GDM1 (cell line): ENCODE data around the gene ARHGEF40.
A peak's percentile ranks its signal among the peaks of the same experiment; 100 is the strongest.

Experiments used
- DNase-seq: peaks from one replicate; lab custom pipeline; 2025; lab: John Stamatoyannopoulos, UW

Gene ARHGEF40

DNA sequence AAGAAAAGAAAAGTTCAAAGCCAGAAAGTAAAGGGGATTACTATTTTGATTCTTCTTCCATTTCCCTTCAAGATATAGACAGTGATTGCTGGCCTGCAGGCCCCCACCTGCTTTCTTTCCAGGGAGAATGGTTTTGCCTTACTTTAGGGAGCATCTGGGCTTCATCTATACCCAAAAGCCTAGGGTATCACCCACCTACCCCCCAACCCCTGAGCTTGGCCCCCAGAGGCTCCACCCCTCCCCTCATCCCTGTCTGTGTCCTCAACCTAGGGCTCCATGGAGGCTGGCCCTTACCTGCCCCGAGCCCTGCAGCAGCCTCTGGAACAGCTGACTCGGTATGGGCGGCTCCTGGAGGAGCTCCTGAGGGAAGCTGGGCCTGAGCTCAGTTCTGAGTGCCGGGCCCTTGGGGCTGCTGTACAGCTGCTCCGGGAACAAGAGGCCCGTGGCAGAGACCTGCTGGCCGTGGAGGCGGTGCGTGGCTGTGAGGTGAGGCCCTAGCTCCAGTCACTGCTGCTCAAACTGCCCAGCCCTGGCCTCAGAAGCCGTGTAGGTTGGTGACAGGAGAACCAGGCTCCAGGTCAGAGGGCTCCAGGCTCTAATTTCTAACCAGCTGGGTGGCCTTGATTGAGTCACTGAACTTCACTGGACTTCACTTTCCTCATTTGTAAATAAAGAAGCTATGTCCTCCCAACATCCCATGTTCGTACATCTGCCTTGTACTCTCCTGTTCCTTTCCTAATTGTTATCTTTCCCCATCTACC, 13.6 kb downstream of the ARHGEF40 start:
- DNase-seq: no peak

DNA sequence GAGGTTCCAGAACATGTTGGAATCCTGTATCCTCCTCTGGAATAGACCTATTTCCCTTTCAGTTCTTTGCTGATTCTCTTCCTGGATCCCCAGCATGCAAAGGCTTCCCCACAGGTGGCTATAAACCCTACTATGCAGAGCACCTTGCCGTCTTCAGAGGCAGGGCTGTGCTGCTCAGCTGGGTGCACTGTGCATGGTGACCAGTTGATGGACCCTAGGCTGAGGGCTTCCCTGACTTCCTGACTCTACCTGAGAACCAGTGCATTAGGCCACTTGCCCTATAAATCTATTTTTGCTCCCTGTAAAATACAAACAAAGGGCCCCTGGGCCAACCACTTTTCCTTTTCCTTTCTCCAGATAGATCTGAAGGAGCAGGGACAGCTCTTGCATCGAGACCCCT, 14.3 kb downstream of the ARHGEF40 start:
- DNase-seq: no peak

DNA sequence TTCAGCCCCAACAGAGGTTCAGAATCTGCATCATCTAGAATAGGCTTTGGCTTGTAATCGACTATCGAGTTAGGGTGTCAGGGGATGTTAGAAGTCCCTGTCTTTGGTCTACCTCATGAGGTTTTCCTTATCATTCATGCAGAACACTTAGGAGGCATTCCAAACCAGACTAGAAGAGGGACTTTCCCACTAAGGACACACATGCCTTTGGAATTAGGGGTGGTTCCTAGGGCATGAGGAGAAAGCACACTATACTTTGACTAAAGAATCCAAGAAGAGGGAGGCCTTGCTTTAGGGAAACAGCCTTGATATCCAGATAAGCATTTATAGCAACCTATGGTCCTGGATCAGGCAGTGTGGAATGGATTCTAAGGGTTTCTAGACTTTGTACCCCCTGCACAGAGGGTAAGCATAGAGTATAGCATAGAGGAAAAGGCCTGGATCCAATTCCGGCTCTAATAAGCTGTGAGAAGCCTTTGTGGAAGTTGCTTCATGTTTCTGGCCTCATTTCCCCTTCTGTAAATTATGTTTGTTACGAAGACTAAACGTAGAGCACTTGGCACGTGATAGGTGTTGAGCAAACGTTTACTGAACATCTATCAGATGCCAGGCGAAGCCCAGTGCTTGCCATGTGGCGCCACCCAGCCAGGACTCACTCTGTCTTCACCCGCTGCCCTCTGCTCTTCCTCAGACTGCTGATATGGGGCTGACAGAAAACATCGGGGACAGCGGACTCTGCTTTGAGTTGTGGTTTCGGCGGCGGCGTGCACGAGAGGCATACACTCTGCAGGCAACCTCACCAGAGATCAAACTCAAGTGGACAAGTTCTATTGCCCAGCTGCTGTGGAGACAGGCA, 15.1 kb downstream of the ARHGEF40 start:
- DNase-seq: no peak

DNA sequence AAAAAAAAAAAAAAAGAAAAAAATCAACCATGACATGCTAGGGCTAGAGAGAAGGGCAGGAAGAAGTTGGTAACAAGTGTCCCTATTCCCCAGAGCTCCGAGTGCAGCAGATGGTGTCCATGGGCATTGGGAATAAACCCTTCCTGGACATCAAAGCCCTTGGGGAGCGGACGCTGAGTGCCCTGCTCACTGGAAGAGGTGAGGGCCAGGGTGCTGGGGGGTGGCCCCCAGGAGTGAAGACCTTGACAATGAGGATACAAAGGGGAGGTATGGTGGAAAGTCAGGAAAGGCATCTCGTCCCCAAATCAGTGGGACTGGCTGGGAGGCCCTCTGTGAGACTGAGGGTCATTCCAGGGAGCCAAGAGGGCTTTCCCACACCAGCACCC, 16.8 kb downstream of the ARHGEF40 start:
- no peak for DNase-seq

DNA sequence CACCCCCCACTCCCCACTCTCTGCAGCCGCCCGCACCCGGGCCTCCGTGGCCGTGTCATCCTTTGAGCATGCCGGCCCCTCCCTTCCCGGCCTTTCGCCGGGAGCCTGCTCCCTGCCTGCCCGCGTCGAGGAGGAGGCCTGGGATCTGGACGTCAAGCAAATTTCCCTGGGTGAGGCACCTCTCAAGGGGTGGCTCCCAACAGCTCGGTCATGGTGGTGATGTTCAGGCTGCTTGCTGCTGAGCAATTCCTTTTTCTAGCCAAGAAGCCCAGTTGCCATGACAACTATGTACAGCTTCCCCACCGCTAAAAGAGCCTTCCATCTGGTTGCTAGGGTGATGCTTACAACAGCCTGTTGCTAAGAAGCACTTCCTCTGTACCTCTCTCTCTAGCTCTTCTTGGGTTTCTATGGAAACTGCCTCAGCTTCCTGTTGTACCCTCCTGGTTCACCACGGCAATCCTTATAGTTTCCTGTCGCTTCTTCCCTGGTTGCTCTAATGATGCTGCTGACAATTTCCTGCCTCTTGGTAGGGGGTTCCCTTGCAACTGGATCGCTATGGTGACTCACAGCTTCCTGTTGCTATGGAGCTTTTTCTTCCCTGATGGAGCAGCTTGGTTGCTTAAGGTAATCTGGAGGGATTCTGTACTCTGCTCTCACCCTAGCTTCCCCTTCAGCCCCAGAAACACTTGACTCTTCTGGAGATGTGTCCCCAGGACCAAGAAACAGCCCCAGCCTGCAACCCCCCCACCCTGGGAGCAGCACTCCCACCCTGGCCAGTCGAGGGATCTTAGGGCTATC, 17.4 kb downstream of the ARHGEF40 start:
- peak; percentile 84 for DNase-seq

DNA sequence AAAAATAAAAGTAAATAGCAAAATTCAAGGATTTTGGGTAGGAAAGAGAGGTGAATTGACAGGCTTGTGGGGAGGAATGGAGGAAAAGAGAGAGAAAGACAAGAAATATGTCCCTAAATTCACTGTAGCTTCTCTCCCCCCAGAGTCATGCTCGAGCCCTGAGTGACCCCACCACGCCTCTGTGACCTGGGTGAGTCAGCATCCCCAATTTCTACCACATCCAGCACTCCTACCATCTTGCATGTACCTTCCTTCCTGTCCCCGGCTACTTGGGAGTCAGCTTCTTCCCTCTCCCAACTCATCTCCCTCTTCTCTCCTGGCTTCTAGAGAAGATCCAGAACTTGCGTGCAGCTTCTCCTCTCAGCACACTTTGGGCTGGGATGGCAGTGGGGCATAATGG, 18.6 kb downstream of the ARHGEF40 start:
- no peak for DNase-seq

DNA sequence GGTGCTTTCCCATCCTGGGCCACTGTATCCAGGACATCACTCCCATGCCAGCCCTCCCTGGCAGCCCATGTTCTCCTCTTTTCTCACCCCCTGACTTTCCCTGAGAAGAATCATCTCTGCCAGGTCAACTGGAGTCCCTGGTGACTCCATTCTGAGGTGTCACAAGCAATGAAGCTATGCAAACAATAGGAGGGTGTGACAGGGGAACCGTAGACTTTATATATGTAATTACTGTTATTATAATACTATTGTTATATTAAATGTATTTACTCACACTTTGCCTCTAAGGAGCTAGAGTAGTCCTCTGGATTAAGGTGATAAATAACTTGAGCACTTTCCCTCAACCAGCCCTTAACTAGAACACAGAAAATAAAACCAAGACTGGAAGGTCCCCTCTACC, 19.2 kb downstream of the ARHGEF40 start:
- no peak for DNase-seq

DNA sequence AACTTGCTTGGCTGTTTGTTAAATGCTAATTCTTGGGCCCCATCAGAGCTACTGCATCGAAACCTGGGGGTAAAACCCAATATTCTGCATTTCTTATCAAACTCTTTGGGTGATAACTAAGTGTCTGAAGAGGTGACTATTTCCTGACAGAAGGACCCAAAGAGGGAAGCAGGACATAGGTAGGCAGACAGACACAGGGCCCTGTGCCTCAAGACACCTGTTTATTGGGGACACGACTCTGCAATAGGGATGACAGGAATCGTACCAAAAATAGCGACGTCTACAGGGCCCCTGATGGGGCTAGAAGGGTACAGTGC, 19.7 kb downstream of the ARHGEF40 start:
- no peak for DNase-seq

DNA sequence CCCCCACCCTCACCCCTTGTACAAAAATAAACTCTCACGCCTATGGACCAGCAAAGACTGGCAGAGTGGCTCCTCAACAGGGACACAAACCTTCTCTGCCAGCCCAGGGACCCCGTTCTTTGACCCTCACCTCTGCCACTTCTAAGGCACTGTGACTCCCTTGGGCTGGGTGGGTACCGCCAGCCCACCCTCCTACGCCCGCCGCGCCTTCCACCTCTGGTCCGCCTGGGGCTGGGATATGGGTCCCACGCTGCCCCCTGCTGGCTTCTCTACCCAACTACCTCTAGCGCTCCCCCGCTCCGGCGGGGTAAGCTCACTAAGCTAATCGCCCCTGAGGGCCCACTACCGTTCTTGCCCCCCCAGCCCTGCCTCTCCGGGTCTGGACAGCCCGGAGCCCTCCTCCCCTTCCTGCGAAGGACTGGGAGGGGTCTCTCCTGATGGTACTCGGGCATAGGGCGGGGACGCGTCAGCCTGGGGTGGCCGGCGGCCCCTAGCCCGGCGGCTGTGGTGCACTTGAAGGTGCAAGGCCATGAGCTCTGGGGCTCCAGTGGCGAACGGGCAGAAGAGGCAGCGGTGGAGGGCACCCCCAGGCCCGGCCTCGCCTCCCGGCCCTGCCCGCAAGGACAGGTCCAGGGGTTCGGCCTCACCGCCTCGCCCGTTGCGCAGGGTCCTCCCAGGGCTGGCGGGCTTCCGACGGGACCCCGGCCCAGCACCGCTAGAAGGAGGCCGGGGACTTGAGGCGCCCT, 20.3 kb downstream of the ARHGEF40 start:
- peak; percentile 17 for DNase-seq

DNA sequence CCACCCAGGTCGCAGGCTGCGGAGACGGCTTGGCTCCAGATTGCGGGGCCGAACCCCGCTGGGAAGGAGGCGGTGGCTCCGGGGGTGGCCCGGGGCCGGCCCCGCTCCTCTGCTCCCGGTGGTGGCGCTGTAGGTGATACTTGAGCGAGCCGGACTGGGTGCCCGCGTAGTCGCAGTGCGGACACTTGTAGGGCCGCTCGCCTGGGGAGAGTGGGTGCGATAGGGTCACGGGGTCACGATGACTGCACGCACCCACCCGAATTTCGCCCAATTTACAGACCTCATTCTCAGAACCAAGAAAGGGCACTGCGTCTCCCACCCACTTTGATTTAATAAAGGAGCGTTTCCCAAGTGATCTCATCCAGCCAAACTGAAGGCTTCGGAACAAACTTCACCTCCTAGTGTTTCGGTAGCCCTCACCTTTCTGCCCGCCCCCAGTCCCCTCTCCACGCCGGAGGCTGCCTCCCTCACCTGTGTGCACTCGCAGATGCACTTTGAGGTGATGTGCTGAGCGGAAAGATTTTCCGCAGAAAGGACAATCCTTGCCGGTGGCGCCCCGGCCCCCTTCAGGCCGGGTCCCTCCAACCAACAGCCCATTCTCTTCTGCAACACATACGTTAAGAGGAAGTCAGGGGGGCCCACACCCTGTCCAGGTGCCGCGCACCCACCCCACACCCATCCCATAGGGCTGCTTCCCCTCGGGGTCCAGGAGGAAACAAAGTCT, 21.0 kb downstream of the ARHGEF40 start:
- no peak for DNase-seq

DNA sequence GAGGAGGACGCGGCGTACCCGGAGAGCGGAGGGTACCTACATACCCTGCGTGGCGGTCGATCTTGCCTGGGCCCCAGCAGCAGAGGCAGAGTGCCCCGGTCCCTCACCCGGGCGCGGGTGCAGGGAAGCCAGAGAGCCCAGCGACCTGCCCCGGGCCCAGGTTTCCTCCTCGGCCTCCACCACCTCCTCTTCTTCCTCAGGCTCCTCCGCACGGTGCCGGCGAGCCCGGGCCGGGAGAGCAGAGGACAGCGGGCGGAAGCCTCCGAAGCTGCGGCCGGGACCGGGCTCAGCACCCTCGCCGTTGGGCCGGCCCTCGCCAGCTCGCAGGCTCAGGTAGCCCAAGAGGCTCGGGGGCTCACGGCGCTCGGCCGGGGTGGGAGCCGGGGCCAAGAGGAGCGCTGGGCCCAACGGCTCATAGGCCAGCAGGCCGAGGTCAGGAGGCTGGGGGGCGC, 21.7 kb downstream of the ARHGEF40 start:
- no peak for DNase-seq

DNA sequence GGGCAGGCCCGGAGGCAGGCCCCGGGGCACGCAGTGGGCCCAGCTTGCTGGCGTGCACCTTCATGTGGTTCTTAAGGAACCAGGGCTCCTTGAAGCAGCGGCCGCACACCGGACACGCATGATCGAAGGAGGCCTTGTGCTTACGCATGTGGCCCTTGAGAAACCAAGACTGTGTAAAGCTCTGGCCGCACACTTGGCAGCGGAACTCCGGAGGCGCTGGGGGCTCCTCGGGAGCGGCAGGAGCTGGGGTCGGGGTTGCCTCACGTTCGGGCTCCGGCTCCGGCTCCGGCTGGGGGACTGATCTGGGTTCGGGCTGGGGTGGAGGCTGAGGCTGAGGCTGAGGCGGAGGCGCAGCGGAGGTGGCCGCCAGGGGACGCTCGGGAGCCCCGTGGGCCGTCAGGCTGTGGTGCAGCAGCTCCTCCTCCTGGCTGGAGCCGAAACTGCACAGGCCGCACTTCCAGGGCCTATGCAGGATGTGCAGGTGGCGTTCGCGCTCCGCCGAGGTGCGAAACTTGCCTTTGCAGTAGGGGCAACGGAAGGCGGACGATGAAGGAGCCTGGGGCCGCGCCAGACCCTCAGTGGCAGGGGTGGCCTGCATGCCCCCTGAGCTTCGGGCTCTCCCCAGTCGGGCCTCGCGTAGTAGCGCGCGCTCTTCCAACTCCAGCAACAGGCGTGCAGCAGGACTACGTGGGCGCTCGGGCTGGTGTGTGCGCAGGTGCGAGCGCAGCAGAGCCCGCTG, 22.3 kb downstream of the ARHGEF40 start:
- peak; percentile 66 for DNase-seq

DNA sequence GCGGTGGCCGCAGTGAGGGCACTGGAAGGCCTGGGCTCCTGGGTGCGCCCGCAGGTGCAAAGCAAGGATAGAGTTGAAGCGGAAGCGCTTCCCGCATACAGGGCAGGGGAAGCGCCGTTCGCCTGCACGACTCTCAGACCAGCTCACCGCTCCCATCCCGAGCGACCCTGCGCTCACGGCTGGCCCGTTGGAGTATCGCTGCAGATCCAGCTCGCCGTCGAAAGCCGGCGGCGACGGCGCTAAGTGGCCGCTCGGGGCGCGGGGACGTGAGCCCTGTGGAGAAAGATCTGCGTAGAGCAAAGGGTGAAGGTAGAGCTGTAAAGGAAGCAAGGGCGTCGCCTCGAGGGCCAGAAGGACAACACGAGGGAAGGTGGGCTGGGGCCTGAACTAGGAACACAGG, 22.9 kb downstream of the ARHGEF40 start:
- no peak for DNase-seq

DNA sequence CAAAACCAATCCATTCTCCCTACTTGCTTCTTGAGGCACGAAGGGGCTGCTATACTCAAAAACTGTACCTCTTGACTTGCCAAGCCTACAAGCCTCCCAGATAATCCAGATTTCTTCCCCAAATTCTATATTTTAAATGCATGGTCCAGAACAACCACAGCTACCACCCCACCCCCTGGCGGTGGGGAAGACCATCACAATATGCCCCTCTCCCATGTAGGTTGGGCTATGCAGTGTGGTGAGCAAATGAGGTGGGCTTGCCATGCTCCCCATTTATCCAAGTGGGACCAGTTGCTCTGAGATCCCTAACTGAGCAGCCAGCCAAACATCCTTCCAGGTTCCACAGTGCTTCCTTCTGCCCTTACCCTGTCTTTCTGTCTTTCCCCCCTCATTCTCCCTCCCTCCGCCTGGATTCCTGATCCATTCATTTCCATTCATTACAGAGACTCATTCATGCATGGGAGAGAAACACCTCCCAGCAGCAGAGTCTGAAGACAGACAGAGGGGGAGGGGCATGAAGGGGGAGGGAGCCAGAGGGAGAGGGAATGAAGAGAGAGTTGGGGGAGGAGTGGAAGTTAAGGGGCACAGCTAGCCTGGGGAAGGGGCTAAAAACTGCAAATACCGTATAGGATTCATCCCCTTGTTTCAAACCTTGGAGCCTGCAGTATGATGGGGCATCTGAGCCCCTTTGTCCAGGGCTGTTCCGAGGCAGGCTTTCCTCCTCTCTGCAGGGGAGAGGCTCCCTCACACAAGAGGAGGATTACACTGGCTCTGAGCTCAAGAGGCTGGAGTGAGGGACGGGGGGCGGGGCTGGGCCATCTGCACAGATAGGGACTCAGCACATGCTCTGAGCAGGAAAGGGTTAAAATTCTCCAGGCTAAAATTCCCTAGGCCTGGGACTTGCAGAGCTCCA, 23.9 kb downstream of the ARHGEF40 start:
- DNase-seq: no peak

DNA sequence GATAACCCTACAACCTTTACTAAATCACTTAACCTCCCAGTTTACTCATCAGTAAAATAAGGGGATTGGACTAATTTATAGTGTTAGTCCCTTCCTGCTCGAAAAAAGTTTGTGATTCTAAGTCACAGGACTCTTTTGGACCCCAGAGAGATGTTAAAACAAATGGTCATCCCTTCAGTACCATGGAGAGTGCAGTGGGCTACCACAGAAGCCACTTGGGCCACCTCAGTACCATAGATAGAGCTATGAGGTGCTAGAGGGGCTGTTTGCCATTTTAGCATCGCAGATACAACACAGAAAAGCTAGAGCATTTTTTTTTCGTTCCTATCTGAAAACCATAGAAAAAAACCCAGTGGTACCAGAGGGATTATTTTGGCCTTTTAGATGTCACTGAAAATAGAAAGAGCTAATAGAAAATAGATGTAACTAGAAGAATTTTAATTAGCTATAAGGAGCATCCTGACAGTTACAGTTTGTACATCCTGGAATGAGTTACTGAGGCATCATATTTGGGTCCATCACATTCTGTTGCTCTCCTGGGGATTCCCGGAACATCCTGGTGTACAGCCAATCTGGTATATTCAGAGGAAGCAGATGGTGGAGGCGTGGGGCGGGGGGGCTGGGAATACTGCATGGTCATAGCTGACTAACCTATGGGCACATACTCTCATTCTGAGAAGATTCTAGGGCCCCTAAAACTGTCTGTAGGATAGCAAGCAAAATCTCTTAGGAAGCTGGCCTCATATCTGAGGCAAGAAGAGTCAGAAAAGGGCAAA, 25.5 kb downstream of the ARHGEF40 start:
- no peak for DNase-seq

DNA sequence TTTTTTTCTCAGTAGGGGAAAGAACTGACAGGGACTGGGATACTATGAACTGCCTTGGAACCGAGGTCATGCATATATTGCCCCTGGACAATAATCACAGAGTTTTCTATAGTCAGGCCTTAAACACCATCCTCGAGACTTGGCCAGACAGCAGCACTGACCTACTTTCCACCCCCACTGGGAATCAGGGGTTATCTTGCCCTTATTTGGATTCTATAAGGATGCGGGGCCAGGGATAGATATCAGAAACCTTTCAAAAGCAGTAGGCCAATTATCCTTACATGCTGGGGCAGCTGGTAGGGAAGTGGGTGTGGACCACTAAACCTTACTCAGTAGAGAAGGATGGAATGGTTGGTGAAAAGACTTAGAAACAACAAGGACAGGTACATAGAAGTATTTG, 26.3 kb downstream of the ARHGEF40 start:
- no peak for DNase-seq

DNA sequence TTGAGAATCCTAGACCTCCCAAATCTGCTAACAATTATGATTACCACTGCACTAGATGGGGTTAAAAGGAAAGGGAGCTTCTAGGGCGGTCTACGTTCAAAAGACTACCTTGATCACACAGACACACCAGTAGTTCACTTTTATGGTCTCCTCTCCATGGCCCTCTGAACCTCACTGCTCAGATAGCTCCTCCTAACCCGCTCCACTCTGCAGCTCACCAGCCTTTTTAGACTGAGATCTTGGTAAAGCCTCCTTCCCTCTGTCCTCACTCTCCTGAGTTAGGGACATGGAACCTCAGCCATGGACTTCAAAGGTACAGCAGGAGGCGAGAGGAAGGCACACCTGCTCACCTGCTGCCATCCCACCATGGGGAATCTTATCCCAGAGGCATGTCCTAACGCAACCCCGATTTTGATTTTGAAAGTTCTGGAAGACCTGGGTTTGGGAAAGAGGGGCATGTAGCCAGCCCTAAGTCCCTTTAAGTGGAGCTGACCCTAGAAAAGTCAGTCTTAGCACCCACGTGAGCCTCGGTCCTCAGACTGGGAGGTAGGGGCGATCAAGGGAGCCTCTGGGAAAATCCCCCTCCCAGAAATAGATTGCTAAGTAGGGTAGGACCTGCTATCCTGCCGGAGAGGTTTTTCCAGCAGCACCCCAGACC, 27.0 kb downstream of the ARHGEF40 start:
- DNase-seq: no peak

DNA sequence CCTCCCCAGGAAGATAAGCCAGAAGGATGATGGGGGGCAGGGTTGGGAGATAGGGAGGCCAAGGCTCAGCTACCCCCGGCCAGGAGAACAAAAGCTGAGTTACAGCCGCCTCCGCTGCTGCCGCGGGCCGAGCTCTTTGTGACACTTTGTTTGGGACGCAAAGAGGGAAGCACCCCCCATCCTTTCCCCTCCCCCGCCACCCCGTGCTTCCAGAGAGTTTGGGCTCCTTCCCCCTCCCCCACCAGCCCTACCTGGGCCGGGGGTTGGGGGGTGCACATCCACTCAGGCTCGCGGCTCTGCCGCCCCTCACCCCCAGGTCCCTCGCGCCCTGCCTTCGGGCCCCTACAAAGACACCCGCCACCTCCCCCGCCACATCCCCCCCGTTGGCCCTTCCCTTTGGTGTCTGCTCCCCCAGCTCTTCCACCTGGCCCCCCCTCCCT, 27.6 kb downstream of the ARHGEF40 start:
- no peak for DNase-seq
